ENCODE results near the gene ZDHHC11.
"Not testable (repeated sequence)": the region's sequence is repeated elsewhere in the genome, so short reads cannot be mapped to it uniquely, and the experiment has no call there.

ZDHHC11 gene

GRCh38 chr5:880816-881550 lies 30.2 kb upstream of the ZDHHC11 start:
- no peak for DNase-seq (ENCODE audit: low read depth in 3 of 3, low spot score in 1 of 3)

DNA sequence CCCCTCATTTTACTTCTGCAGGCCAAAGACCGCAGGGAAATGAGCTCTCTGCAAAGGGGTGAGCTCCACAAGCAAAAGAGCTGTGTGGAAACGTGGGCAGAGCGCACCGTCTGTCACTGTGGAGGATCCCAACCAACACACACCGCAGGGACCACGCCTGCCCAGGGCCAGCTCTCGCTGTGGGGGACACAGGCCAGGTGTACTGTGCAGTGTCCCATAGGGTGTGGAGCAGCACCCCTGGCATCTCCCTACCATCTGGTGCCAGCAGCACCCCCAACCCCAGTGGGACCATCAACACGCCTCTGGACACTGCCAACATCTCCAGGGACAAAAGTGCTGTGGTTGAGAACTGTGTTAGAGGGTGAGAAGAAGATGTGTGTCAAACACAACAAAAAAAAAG lies 27.9 kb upstream of the ZDHHC11 start:
- DNase-seq (ENCODE audit: low read depth in 3 of 3, low spot score in 1 of 3) = not testable (repeated sequence)

DNA sequence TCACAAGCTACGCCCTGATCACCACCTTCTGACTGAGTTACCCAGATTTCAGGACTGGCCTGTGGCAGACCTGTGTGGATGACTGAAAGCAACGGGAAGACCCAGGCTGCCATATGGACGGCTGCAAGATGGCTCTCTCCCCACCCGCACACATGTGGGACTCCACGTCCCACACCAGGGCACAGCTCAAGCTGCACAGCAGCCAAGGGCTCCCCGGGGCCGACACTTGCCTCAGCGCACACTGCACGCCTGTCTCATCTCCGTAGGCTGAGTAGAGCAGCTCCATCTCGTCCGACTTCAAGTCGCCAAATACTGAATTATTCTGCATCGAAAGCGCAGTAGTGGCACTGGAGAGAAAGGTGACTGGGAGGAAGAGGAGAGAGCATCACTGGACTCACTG lies 27.3 kb upstream of the ZDHHC11 start:
- no peak for DNase-seq (ENCODE audit: low read depth in 3 of 3, low spot score in 1 of 3)

GRCh38 chr5:876398-877365 lies 25.9 kb upstream of the ZDHHC11 start:
- DNase-seq (ENCODE audit: low read depth in 3 of 3, low spot score in 1 of 3) = no peak

DNA sequence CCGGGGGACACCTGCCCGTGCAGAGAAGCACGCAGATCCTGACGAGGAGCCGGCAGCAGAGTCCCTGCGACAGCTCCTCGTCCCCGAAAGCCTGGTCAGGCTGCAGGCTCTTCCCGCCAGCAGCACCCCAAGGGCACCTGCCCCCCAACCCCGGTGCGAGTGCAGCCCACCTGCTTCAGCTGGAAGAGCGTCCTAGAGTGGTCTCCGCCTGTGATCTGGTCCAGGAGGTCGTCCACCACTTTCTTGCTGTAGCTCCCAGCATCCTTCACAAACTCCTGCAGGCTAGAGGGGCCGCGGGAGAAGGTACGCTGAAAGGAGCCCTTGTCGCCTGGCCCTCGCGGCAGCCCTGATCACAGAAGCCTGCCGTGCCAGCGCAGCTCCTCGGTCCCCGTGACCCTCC lies 25.1 kb upstream of the ZDHHC11 start:
- DNase-seq (ENCODE audit: low read depth in 3 of 3, low spot score in 1 of 3) = no peak

- no peak for DNase-seq (ENCODE audit: low read depth in 3 of 3, low spot score in 1 of 3)
These were observed 22.5 kb upstream of the ZDHHC11 start for GRCh38 chr5:873328-873727.

DNA sequence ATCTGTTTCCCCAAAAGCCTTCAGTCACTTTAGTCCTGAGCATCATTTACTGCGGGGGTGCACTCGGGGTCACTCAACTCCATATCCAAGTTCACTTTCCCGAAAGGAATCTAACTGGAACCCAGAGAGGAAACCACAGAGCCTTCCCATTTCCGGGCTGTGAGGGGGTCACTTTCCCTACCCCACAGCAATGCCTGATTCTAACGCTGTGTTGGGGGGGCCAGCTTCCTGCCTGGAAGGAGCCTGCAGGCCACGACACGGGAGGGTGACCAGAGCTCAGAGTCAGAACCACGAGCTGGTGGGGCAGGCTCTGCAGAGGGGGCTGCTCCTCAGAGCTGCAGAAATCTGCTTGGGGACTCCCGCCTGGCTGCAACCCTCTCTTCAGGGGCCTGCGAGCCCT lies 21.5 kb upstream of the ZDHHC11 start:
- no peak for DNase-seq (ENCODE audit: low read depth in 3 of 3, low spot score in 1 of 3)

DNA sequence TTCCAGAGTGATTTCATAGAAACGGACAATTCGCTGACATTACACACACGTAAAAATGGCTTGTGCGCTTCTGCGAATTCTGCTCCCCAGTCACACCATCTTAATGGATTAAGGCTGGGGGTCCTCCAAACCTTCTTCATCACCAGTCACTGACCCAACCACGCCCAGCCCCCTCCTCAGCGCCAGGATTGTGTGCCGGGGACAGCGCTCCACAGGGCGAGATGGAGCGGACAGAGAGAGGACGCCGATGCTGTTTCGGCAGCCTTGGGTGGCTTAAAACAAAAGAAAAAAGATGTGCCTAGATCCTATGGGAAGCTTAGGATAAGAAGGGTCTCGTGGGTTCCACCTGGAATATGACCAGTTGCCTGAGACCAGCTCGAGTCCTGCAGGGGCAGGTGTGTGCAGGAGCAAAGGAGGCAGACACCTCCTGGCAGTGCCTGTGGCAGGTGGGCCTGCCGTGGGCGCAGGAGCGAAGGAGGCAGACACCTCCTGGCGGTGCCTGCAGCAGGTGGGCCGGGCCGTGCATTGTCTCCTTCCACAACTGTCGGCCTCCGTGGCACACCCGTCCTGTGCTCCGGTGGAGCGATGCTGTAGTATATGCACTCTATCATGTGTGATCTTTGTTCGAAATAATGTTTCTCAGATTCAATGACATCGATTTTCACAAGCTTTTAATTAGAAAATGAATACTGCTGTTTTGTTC lies 21.0 kb upstream of the ZDHHC11 start:
- no peak for DNase-seq (ENCODE audit: low read depth in 3 of 3, low spot score in 1 of 3)

DNA sequence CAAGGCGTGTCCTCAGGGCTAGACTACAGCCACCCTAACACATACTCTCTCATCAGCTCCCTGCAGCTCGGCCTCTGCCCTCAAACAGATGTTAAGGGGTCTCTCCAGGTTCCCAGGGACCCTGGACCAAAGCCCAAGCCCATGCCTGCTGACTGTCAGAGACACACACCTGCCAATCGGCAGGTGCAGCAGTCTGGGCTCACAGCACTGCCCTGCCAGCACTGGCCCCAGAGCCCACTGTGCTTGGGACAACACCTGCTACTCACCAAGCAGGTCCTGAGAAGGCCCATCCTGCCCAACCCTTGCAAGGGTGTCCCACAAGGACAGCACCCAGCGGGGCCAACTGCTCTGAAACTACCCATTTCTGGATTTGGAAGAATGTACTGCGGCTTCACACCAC lies 20.2 kb upstream of the ZDHHC11 start:
- DNase-seq (ENCODE audit: low read depth in 3 of 3, low spot score in 1 of 3) = no peak

- DNase-seq (ENCODE audit: low read depth in 3 of 3, low spot score in 1 of 3) = no peak
These were observed 17.8 kb upstream of the ZDHHC11 start for GRCh38 chr5:868428-869135.

GRCh38 chr5:867300-867870 lies 16.6 kb upstream of the ZDHHC11 start:
- DNase-seq (ENCODE audit: low read depth in 3 of 3, low spot score in 1 of 3) = no peak

DNA sequence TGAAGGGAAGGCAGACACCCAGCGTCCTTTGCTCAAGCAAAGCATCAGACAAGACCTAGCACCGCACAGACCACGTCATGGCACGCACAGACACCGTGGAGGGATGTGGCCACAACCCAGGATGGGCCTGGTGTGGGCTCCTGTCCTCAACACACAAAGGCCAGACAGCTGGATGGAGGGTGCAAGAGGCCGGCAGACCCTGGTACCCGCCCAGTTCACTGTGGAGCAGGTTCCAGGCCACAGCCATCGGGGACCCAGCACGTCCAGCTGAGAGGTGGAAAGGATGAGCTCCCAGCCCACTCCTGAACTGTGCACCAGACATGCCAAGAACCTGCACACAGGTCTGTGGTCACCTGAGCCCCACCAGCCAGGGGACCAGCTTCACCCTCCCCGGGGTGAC lies 15.0 kb upstream of the ZDHHC11 start:
- DNase-seq (ENCODE audit: low read depth in 3 of 3, low spot score in 1 of 3) = no peak

GRCh38 chr5:865168-865521 lies 14.4 kb upstream of the ZDHHC11 start:
- DNase-seq (ENCODE audit: low read depth in 3 of 3, low spot score in 1 of 3) = no peak

GRCh38 chr5:864492-865167 lies 13.8 kb upstream of the ZDHHC11 start:
- DNase-seq (ENCODE audit: low read depth in 3 of 3, low spot score in 1 of 3) = no peak

- DNase-seq (ENCODE audit: low read depth in 3 of 3, low spot score in 1 of 3) = no peak
These were observed 12.5 kb upstream of the ZDHHC11 start for GRCh38 chr5:863244-863805.

DNA sequence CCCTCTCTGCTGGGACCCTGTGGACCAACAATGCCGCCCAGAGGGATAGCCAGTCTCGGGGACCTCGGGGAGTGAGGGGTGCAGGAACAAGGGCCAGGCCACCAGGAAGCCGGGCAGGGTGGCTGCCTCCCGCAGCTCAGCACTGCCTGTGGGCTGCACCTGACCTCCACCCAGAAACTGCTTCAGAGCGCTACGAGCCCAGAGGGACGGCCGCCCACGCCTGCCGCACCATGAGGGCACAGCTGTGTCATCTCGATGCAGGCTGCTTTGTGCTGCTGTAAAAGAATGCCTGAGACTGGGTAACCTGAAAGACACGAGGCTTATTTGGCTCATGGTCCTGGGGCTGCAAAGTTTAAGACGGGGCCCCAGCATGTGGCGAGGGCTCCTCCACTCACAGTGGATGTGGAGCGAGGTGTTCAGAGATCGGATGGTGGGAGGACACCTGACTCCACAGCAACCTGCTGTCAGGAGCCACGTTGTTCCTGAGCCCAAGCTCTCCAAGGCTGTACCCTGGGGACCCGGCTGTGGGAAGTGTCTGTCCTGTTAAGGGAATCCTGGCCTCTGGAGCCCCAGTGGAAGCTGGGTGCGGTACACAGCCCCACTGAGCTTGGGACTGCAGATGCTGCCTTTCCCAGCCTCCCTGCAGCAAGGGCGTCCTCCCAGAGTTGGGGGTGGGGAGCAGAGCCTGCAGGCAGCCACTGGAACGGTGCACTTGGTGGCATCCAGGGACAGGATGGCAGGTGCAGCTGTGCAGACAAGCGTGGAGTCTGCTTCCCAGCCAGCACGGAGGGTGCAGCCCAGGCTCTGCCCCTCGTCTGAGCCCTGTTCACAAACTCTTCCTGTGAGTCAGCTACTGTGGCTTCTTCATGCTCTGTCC lies 11.8 kb upstream of the ZDHHC11 start:
- DNase-seq (ENCODE audit: low read depth in 3 of 3, low spot score in 1 of 3) = no peak

- DNase-seq (ENCODE audit: low read depth in 3 of 3, low spot score in 1 of 3) = no peak
These were observed 10.9 kb upstream of the ZDHHC11 start for GRCh38 chr5:861442-862366.
